Measurements from ENCODE around the gene FRYL. TPM values are rescaled to one million over a fixed set of nuclear protein-coding genes. Genes with fewer than 3 reads are reported as not detected.
A peak's percentile ranks its signal among the peaks of the same experiment; 100 is the strongest.

Gene FRYL
- total RNA-seq, 1 donor from 2014 or later = 172 TPM

- intact Hi-C loops (cut with DNase I) = no loop called here
- no peak for ATAC-seq
Observed at GRCh38 chr4:48589098-48589445, 191.0 kb downstream of the FRYL start.

DNA sequence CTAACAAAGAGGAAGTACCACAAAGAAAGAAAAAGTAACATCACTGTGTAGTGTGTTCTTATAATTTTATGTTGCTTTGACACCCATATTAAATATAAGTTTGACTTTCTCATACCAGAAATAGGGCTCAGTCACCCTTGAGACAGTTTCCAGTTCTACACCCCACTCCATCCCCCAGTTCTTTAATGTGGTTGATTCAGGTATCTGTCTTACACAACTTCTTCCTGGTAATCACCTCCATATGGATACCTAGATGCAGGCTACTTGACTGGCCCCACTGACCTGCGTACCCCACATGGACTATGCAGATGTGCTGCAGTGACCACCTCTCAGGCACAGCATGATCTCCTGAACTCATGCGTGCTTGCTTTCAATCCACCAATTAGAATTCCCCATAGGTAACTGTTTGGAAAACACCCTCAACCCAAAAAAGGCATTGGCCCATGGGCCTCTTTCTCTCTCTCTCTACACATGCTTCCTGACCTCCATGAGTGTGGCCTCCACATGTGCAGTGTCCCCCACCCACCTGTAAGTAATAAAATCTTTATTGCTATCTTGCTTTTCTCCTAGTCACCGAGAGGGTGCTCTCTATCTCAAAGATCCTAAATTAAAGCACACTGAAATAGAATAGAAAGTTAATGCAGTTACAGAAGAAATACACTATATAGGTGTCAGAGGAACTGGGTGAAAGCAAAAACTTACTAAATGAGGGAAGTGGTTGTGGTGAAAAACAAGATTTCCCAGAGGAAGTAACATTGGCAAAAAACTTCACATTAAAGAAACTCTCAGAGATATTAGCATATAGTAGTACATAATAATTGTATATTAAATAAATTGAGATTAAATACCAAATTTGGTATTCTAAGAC, 191.6 kb downstream of the FRYL start:
- intact Hi-C loops (cut with DNase I) = no loop called here
- ATAC-seq (no peak), DNase-seq (ENCODE audit: low spot score) (no peak)

More at GRCh38 chr4:48589098-48589445, 191.0 kb downstream of the FRYL start:
- DNase-seq (ENCODE audit: low spot score) = no peak

GRCh38 chr4:48585401-48585800, 194.7 kb downstream of the FRYL start:
- intact Hi-C loops (cut with DNase I) = no loop called here
- no peak for ATAC-seq
- no peak for DNase-seq (ENCODE audit: low spot score)

- intact Hi-C loops (cut with DNase I) = no loop called here
- ATAC-seq (peak; percentile 92), DNase-seq (ENCODE audit: low spot score) (no peak)
Observed at GRCh38 chr4:48578132-48578968, 201.7 kb downstream of the FRYL start.

DNA sequence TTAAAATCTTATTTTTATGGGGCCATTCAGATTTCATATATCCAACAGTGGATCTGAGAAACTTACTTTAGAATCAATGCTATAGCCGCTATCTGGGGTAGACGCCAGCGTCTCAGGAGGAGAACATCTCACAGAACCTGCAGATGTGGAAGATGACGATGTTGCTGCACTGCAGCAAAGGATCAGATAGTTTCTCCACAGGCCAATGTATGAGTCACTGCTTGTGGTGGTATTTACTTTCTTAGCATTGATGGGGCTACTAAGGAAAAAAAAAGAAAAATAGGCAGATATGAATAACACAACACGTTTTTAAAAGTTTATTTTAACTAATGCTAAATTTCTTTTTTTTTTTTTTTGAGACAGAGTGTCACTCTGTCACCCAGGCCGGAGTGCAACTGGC, 204.1 kb downstream of the FRYL start:
- intact Hi-C loops (cut with DNase I) = no loop called here
- ATAC-seq = no peak
- no peak for DNase-seq (ENCODE audit: low spot score)

DNA sequence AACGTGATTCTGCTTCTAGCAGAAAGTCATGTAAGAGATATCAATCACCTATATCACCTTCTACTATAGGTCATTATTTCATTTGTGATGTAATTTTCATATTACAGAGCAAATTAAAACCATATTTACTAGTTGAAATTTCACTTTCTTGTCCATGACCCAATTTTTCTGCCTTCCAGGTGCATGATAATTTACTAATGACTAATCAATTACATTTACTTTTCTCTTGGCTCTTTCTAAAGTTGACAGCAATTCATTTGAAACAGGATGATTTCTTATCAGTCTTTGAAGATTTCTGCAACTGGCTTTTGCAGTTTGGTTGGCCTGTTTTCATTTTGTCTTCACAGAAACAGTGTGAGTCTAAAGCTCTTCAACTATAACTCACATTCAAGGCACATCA, 208.6 kb downstream of the FRYL start:
- no peak for ATAC-seq
- intact Hi-C loops (cut with DNase I) = no loop called here
- no peak for DNase-seq (ENCODE audit: low spot score)

GRCh38 chr4:48570646-48571220, 209.3 kb downstream of the FRYL start:
- no peak for ATAC-seq
- intact Hi-C loops (cut with DNase I) = no loop called here
- no peak for DNase-seq (ENCODE audit: low spot score)

DNA sequence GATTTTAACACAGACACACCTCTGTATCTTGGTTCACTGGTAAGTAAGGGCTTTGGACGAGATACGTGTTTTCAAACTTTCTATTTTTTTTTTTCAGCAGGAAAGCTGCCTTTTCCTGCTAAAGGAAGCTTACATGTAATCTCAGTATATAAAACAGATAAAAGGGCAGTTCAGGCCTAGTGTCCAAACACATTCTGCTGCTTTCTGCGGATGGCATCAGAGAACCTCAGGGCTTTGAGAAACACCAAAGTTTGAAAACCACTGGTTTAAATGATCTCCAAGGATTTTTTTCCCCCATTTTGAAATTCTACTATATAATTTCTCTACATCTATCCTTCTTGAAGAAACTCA, 214.1 kb downstream of the FRYL start:
- intact Hi-C loops (cut with DNase I) = no loop called here
- DNase-seq (ENCODE audit: low spot score) (no peak), ATAC-seq (no peak)

GRCh38 chr4:48565362-48566033, 214.6 kb downstream of the FRYL start:
- intact Hi-C loops (cut with DNase I) = no loop called here
- no peak for ATAC-seq

GRCh38 chr4:48564151-48564550, 215.9 kb downstream of the FRYL start:
- intact Hi-C loops (cut with DNase I) = loop anchor here (5.0 kb wide), 2 partner anchors 328 to 1337 kb away; no protein-coding TSS in a partner anchor
- ATAC-seq = no peak
- DNase-seq (ENCODE audit: low spot score) = no peak

More at GRCh38 chr4:48565362-48566033, 214.6 kb downstream of the FRYL start:
- no peak for DNase-seq (ENCODE audit: low spot score)

DNA sequence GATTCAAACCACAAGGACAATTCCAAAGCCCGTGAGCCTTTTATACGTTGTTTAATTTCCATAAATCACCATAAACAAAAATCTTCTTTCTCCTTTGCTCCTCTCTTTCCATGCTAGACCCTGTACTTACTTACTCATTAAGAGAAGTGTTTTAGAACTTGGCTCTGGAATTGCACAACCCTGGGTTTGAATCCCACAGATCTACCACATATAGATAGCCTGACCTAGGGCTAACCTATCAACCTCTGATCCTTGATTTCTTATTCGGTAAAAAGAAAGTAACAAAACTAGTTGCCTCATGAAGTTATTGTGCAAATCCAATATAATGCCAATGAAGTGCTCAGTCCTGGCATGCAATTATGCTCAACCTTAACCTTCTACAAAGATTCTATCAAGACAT, 221.3 kb downstream of the FRYL start:
- intact Hi-C loops (cut with DNase I) = no loop called here
- DNase-seq (ENCODE audit: low spot score) (no peak), ATAC-seq (no peak)

DNA sequence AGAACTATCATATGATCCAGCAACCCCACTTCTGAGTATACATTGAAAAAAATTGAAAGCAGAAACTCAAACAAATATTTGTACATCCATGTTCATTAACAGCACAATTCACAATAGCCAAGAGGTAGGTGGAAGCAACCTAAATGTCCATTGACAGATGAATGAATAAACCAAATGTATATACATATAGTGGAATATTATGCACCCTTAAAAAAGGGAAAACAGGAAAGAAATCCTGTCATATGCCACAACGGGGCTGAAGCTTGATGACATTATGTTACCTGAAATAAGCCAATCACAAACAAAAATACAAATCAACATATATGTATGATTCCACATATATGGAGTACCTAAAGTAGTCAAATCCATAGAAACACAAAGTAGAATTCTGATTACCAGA, 222.1 kb downstream of the FRYL start:
- no peak for ATAC-seq
- intact Hi-C loops (cut with DNase I) = no loop called here
- no peak for DNase-seq (ENCODE audit: low spot score)

DNA sequence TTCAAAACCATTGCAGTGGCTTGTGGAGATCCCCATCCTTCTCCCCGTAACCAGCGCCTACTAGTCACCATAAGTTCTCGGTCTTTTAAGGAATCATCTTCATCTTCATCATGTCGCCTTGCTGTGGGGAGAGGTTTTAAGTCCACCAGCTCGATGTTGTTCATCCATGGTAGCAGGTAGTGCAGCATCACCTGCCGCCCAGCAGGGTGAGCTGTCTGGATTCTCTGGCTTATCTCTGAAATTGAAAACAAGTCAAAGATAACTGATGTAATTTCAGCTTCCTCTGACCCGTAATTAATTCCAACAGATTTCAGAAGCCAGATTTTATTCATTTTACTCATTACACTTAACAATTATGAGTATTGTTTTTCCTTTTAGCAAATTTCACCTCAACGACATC, 222.6 kb downstream of the FRYL start:
- ATAC-seq (no peak), DNase-seq (ENCODE audit: low spot score) (no peak)
- intact Hi-C loops (cut with DNase I) = no loop called here

- intact Hi-C loops (cut with DNase I) = no loop called here
- DNase-seq (ENCODE audit: low spot score) = no peak
- no peak for ATAC-seq
Observed at GRCh38 chr4:48556268-48556667, 223.8 kb downstream of the FRYL start.

- ATAC-seq = no peak
- intact Hi-C loops (cut with DNase I) = no loop called here
- DNase-seq (ENCODE audit: low spot score) = no peak
Observed at GRCh38 chr4:48554606-48555005, 225.5 kb downstream of the FRYL start.

- DNase-seq (ENCODE audit: low spot score) (no peak), ATAC-seq (no peak)
- intact Hi-C loops (cut with DNase I) = no loop called here
Observed at GRCh38 chr4:48553720-48554119, 226.4 kb downstream of the FRYL start.

DNA sequence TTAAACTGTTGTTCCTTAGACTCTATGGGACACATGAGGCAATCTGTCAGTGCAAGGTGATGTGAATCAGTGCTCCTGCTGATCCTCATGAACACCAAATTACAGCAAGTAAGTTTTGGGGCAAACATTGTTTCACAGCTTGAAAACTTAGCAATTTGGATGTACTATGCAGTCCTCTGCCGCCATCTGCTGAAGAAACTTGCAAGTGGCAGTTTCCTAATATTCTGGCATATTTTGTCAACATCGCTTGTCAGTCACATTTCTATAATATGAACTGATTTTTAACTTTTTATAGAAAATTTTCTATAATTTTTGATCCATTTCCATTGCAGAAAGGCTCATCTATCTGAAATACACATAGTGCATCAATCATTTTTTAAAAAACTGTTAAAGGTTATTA, 233.7 kb downstream of the FRYL start:
- no peak for DNase-seq (ENCODE audit: low spot score)
- no peak for ATAC-seq
- intact Hi-C loops (cut with DNase I) = no loop called here

GRCh38 chr4:48543796-48544195, 236.3 kb downstream of the FRYL start:
- ATAC-seq = no peak
- intact Hi-C loops (cut with DNase I) = no loop called here
- no peak for DNase-seq (ENCODE audit: low spot score)

- no peak for ATAC-seq
- no peak for DNase-seq (ENCODE audit: low spot score)
- intact Hi-C loops (cut with DNase I) = no loop called here
Observed at GRCh38 chr4:48542888-48543287, 237.2 kb downstream of the FRYL start.

All from sciatic nerve (tissue), 2 donors.